HL-60 (cell line): ENCODE data around the gene ASCC2.

Experiments used
- GABPA ChIP-seq: IDR thresholded peaks from 2 replicates; pipeline ENCODE4 v1.6.1; 2012; ENCODE audit warnings: low read depth
- POLR2AphosphoS5 ChIP-seq: IDR thresholded peaks from 2 replicates; pipeline ENCODE4 v1.6.1; 2012; ENCODE audit warnings: low read depth
- TF ChIP-seq, protein P1 (sequence below): IDR thresholded peaks from one replicate; pipeline ENCODE4 v1.5.1; 2011; ENCODE audit warnings: low read length, control low read depth, inconsistent platforms; ENCODE audit not compliant: insufficient read depth
- TF ChIP-seq, protein P2 (sequence below): IDR thresholded peaks from 2 replicates; pipeline ENCODE4 v1.6.1; 2012; ENCODE audit warnings: low read depth; ENCODE audit not compliant: insufficient replicate concordance

DNA sequence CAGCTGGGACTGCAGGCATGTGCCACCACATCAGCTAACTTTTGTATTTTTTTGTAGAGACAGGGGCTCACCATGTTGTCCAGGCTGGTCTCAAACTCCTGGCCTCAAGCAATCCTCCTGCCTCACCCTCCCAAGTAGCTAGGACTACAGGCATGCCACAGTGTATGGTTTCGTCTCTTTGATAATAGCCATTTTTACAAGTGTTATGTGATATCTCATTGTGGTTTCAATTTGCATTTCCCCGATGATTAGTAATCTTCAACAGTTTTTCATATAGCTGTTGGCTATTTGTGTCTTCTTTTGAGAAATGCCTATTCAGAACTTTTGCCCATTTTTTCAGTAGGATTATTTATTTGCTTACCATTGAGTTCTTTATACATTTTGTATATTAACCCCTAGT lies 35.9 kb upstream of the ASCC2 start:
- TF ChIP-seq, protein P1, sequence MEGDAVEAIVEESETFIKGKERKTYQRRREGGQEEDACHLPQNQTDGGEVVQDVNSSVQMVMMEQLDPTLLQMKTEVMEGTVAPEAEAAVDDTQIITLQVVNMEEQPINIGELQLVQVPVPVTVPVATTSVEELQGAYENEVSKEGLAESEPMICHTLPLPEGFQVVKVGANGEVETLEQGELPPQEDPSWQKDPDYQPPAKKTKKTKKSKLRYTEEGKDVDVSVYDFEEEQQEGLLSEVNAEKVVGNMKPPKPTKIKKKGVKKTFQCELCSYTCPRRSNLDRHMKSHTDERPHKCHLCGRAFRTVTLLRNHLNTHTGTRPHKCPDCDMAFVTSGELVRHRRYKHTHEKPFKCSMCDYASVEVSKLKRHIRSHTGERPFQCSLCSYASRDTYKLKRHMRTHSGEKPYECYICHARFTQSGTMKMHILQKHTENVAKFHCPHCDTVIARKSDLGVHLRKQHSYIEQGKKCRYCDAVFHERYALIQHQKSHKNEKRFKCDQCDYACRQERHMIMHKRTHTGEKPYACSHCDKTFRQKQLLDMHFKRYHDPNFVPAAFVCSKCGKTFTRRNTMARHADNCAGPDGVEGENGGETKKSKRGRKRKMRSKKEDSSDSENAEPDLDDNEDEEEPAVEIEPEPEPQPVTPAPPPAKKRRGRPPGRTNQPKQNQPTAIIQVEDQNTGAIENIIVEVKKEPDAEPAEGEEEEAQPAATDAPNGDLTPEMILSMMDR = no peak
- TF ChIP-seq POLR2AphosphoS5 = no peak
- TF ChIP-seq, protein P2, sequence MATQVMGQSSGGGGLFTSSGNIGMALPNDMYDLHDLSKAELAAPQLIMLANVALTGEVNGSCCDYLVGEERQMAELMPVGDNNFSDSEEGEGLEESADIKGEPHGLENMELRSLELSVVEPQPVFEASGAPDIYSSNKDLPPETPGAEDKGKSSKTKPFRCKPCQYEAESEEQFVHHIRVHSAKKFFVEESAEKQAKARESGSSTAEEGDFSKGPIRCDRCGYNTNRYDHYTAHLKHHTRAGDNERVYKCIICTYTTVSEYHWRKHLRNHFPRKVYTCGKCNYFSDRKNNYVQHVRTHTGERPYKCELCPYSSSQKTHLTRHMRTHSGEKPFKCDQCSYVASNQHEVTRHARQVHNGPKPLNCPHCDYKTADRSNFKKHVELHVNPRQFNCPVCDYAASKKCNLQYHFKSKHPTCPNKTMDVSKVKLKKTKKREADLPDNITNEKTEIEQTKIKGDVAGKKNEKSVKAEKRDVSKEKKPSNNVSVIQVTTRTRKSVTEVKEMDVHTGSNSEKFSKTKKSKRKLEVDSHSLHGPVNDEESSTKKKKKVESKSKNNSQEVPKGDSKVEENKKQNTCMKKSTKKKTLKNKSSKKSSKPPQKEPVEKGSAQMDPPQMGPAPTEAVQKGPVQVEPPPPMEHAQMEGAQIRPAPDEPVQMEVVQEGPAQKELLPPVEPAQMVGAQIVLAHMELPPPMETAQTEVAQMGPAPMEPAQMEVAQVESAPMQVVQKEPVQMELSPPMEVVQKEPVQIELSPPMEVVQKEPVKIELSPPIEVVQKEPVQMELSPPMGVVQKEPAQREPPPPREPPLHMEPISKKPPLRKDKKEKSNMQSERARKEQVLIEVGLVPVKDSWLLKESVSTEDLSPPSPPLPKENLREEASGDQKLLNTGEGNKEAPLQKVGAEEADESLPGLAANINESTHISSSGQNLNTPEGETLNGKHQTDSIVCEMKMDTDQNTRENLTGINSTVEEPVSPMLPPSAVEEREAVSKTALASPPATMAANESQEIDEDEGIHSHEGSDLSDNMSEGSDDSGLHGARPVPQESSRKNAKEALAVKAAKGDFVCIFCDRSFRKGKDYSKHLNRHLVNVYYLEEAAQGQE = no peak
- TF ChIP-seq GABPA = no peak
